Glutamatergic neuron (in vitro differentiated cells): Measurements from ENCODE around the gene TMPRSS9. TPM values are rescaled to one million over a fixed set of nuclear protein-coding genes. Genes with fewer than 3 reads are reported as not detected.

Experiments
- DNase-seq: peaks from one replicate; pipeline ENCODE4 v3.0.0; 2022
- H3K27ac Mint-ChIP-seq: one replicate; pipeline ENCODE4 v1.8.0; 2020; ENCODE audit warnings: mild to moderate bottlenecking, mixed read lengths, inconsistent platforms; ENCODE audit not compliant: unreplicated experiment
- H3K27me3 Mint-ChIP-seq: one replicate; pipeline ENCODE4 v1.8.0; 2020; ENCODE audit warnings: mild to moderate bottlenecking, moderate library complexity, mixed read lengths, inconsistent platforms; ENCODE audit not compliant: unreplicated experiment
- H3K36me3 Mint-ChIP-seq: one replicate; pipeline ENCODE4 v1.8.0; 2020; ENCODE audit warnings: mild to moderate bottlenecking, mixed read lengths, inconsistent platforms; ENCODE audit not compliant: unreplicated experiment
- H3K4me1 Mint-ChIP-seq: one replicate; pipeline ENCODE4 v1.8.0; 2020; ENCODE audit warnings: mild to moderate bottlenecking, low read depth, mixed read lengths, inconsistent platforms; ENCODE audit not compliant: unreplicated experiment
- H3K4me3 Mint-ChIP-seq: one replicate; pipeline ENCODE4 v1.8.0; 2020; ENCODE audit warnings: mild to moderate bottlenecking, mixed read lengths, inconsistent platforms; ENCODE audit not compliant: unreplicated experiment
- H3K9me3 Mint-ChIP-seq: one replicate; pipeline ENCODE4 v1.8.0; 2020; ENCODE audit warnings: mild to moderate bottlenecking, moderate library complexity, mixed read lengths, inconsistent platforms; ENCODE audit not compliant: unreplicated experiment
- CTCF ChIP-seq: fragments of 200-600 bp; sonication (generic); IDR thresholded peaks from one replicate; pipeline ENCODE4 v1.5.0; 2021; ENCODE audit not compliant: partially characterized antibody, unreplicated experiment
- total RNA-seq: library from RNA; stranded (reverse); fragmentation: NEBNext Ultra II Directional; extraction: Animal tissue kit (Norgen Biotek cat#: 25700); gene quantifications from one replicate; pipeline ENCODE4 v1.2.1, GENCODE V29; 2021; ENCODE audit not compliant: unreplicated experiment

The TMPRSS9 gene
- total RNA-seq, 1 donor from 2014 or later, result 0.29 TPM

- DNase-seq, result no peak
- Mint-ChIP-seq H3K9me3 (peaks cover 6% of the 10 kb centered on the region), H3K4me1 (peaks cover 3% of the 10 kb centered on the region), H3K36me3 (no peaks in the 10 kb centered on the region), H3K4me3 (no peak overlapping the region), H3K27ac (no peak overlapping the region), H3K27me3 (peaks cover 3% of the 10 kb centered on the region)
- TF ChIP-seq CTCF, result no peak
Measured at GRCh38 chr19:2355168-2356035, 4.7 kb upstream of the TMPRSS9 start.

GRCh38 chr19:2356036-2356646 lies 3.9 kb upstream of the TMPRSS9 start:
- DNase-seq, result no peak
- H3K4me3 Mint-ChIP-seq, result no peak overlapping the region
- peaks cover 5% of the 10 kb centered on the region for H3K4me1 Mint-ChIP-seq
- peaks cover 3% of the 10 kb centered on the region for H3K27me3 Mint-ChIP-seq
- no peak for TF ChIP-seq CTCF
- no peaks in the 10 kb centered on the region for H3K36me3 Mint-ChIP-seq
- H3K27ac Mint-ChIP-seq, result no peak overlapping the region
- peaks cover 6% of the 10 kb centered on the region for H3K9me3 Mint-ChIP-seq

- H3K4me1 Mint-ChIP-seq, result peaks cover 5% of the 10 kb centered on the region
- no peak for TF ChIP-seq CTCF
- H3K27me3 Mint-ChIP-seq, result peaks cover 3% of the 10 kb centered on the region
- no peak overlapping the region for H3K27ac Mint-ChIP-seq
- no peak for DNase-seq
- no peak overlapping the region for H3K4me3 Mint-ChIP-seq
- peaks cover 6% of the 10 kb centered on the region for H3K9me3 Mint-ChIP-seq
- H3K36me3 Mint-ChIP-seq, result no peaks in the 10 kb centered on the region
Measured at GRCh38 chr19:2357279-2358206, 2.5 kb upstream of the TMPRSS9 start.

GRCh38 chr19:2358548-2359173 lies 1.4 kb upstream of the TMPRSS9 start:
- Mint-ChIP-seq H3K4me3 (no peak overlapping the region), H3K27ac (no peak overlapping the region), H3K27me3 (peaks cover 3% of the 10 kb centered on the region), H3K9me3 (peaks cover 6% of the 10 kb centered on the region), H3K4me1 (peaks cover 5% of the 10 kb centered on the region), H3K36me3 (no peaks in the 10 kb centered on the region)
- TF ChIP-seq CTCF, result no peak
- DNase-seq, result no peak
